Fibroblast of the conjunctiva (primary cell): ENCODE measurements around the gene SCAND1.
"Not testable (repeated sequence)": the region's sequence is repeated elsewhere in the genome, so short reads cannot be mapped to it uniquely, and the experiment has no call there.

Experiments used
- DNase-seq: peaks from one replicate; pipeline ENCODE4 v3.0.0-alpha.2; 2010; ENCODE audit warnings: low read depth

Gene SCAND1

DNA sequence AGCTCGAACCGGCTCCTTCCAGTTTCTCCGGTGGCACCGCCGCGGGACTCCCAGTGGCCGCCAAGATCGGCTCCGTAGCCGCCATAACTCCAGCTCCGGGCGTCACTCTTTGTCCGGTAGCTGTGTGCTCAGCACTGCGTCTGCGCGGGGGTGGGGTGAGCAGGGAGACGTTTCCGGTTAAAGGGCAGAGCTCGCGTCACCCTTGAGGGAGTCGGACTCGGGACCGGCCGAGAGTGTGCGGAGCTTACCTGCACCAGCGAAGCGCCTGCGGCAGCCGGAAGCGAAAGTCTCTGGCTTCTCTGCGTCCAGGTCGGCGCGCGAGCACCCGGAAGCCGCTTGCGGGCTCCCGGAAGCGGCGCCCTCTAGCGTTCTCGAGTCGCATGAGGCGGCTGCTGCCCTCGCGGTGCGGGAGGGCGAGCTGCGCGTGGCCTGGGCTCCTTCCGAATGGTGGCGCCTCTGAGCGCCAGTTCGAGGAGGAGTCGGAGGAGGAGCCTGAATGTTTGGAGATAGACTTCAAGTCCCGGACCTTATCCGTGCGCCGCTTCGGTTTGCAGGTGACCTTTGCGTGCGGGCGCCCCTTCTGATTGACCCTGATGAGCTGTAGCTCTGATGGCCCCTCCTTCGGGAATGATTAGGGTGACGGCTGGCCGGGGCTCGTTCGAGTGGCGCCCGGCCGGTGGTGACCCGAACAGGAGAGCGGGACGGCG, at the start of gene SCAND1:
Gene SCAND1, minus strand, starts transcription at position 303 of the 707 bp plus-strand sequence. Its CDS starts 218 bp downstream, at position 85.
- DNase-seq: peak; percentile 97

DNA sequence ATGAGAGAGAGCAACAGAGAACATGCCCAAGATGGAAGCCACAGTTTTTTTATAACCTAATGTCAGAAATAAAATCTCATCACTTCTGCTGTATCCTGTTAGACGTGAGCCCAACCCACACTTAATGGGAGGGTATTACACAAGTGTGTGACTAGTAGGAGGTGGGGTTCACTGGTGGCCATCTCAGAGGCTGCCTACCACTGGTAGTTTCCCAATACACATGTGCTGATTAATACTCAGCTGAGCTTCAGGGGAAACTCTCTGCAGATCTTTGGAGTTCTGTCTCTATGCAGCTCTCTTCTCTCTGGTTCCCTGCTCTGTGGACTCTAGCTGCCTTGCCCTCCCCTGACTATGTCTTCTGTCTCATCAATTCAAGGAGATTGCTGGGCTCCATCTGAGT, 49.7 kb upstream of the SCAND1 start:
- no peak for DNase-seq

DNA sequence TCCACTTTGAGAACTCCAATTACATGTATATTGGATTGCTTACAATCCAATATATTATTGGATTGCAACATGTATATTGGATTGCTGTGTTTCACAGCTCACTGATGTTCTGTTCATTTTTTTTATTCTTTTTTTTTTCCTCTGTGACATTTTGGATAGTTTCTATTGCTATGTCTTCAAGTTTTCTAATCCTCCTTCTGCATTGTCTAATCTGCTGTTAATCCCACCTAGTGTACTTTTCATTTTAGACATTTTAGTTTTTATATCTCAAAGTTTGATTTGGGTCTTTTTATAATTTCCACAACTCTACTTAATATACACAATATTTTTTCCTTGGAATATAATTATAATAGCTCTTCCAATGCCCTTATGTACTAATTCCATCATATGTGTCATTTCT, 48.6 kb upstream of the SCAND1 start:
- DNase-seq: no peak

DNA sequence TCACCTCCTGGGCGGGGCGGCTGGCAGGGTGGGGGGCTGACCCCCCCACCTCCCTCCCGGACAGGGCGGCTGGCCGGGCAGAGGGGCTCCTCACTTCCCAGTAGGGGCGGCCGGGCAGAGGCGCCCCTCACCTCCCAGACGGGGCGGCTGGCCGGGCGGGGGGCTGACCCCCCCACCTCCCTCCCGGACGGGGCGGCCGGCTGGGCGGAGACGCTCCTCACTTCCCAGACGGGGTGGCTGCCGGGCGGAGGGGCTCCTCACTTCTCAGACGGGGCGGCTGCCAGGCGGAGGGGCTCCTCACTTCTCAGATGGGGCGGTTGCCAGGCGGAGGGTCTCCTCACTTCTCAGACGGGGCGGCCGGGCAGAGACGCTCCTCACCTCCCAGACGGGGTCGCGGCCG, 47.0 kb upstream of the SCAND1 start:
- DNase-seq: not testable (repeated sequence)

DNA sequence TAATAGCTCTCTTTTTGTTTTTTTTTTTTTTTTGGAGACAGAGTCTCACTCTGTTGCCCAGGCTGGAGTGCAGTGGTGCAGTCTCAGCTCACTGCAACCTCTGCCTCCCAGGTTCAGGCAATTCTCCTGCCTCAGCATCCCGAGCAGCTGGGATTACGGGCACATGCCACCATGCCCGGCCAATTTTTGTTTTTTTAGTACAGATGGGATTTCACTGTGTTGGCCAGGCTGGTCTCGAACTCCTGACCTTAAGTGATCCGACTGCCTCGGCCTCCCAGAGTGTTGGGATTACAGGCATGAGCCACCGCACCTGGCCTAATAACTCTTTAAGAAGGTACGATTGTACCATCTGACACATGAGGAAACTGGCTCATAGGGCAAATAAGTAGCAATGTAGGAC, 42.2 kb upstream of the SCAND1 start:
- not testable (repeated sequence) for DNase-seq

DNA sequence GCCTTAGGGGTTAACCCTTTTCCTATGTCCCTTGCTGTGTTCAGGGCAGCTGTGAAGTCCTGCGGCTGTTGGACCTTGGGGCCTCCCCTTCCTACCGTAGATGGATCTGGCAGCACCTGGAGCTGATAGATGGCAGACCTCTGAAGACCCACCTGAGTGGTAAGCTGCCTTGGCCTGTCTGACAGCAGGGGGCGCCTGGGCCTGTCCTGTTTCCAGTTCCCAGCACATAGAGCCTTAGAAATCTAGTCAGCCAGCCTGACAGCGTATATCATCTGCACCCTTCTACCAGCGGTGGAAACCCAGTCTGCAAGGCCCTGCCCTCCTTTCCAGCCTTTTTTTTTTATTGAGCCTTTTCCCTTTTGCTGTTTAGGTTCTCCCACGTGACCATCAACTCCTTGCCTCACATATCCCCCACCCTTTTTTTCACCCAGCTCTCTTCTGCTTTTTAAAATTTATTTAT, 40.7 kb upstream of the SCAND1 start:
- DNase-seq: peak; percentile 68

DNA sequence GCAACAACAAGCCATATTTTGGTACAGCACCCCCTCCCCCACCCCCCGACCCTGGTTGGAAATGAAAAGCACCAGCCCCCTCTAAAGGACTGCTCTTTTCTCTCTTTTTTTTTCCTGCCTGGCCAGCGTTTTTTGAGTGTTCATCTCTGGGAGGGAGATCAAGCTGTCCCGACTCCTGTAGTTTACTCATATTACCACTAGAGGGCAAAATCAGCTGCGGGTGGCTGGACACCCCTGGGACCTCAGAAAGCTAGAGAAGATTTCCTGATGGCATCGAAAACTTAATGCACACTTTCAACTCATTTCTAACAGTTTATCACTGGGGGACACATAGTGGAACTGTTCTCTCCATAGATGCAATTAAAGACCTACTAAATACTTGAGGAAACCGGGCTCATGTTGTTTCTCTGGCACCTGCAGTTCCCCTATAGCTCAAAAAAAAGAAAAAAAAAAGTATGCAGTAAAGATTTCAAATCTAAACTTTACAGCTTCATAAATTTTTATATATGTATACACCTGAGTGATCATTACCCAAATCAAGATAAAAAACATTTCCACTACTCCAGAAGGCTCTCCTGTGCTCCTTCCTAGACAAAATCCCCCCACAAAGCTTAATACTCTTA, 38.5 kb upstream of the SCAND1 start:
- DNase-seq: peak; percentile 26

DNA sequence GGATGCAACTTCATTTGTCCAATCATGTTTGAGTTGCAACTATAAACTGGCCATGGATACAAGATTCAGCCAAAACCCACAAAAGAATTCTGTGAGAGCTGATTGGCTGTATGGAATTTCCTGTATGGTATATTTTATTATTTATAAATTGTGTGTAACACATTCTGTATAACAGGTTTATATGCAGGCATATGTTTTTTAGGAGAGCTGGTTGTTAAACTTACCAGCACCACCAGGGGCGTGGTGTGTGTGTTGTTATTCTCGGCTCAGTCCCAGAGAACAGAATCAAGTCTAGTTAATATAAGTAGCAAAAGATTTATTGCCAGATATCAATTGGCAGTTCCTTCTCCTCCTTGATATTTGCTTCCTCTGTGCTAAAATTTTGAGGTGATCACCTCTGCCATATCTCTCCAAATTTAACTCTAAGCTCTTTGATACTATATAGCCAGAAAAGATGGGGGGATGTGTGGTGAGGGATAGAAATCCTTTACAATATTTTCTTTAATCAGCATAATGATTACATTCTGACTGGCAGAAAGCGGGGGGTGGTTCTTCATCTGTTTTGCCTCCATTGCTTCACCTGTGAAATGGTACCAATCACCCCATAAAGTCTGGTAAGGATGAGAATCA, 37.0 kb upstream of the SCAND1 start:
- peak; percentile 20 for DNase-seq

DNA sequence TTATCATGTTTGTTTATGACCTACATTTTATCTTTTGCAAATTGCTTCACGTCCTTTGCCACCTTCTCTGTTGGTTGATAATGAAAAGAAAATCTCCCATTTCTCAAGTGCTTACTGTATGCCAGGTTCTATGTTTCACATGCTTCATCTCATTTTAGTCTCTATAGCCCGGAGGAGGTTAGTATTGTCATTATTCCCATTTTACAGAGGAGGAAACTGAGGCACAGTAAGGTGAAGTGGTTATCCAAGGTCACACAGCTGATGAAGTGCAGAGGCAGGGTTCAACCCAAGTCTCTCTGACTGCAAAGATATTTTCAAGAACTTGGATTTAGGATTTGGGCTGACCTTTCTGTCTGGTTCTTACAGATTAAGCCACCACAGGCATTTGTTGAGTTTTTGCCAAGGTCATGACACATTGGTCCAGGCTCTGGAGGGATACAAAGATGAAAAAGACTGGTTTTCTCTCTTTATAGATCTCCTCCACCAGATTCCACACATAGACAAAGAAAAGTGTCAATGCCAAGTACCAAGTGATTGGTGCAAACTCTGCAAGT, 34.7 kb upstream of the SCAND1 start:
- no peak for DNase-seq

DNA sequence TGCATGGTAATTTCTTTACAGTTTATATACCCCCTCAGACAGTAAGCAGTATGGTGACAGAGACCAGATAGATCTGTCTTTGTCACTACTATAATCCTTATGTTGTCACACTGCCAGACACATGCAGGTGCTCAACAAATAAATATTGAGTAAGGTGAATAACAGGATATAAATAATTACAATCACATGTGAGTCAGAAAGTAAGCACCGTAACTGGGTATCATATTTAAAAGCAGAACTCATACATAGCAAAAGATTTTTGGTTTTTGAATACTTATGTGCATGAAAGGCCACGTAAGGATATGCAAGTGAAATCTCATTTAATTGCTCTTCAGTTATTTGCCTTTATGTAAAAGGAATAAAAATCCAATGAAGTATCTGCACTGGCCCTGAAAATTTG, 31.5 kb upstream of the SCAND1 start:
- DNase-seq: no peak

DNA sequence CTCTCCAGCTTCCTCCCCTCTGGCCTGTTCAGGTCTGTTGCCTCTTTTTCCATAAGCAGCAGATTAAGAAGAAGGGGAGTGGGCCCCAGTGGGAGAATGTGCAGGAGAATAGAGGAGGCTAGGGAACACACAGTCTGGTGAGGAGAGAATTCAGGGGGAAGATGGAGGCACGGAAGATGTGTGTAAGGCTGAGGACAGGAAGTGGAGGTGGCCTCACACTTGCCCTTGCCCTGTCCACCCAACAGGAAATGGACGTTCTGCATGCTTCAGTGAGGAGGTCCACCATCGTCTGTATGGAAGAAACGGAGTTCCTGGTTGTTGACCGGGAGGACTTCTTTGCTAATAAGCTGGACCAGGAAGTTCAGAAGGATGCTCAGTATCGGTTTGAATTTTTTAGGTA, 30.1 kb upstream of the SCAND1 start:
- DNase-seq: no peak

DNA sequence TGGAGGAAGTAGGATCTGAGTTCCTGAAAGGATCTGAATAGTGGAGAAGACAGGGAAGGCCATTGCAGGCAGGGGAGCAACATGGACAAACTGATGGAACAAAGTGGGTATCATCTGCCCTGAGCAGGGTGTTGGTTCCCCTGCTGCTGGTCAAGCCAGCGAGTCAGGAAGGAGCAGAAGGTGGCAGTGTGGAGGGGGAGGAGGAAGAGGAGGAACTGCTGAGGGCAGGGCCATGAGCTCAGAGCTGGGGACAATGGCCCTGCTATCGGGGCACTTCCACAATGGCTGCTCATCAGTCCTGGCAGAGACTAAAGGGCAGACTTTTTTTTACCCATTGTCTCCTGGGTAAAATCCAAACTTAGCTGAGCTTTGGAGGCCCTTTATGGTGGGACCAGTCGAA, 27.7 kb upstream of the SCAND1 start:
- no peak for DNase-seq

DNA sequence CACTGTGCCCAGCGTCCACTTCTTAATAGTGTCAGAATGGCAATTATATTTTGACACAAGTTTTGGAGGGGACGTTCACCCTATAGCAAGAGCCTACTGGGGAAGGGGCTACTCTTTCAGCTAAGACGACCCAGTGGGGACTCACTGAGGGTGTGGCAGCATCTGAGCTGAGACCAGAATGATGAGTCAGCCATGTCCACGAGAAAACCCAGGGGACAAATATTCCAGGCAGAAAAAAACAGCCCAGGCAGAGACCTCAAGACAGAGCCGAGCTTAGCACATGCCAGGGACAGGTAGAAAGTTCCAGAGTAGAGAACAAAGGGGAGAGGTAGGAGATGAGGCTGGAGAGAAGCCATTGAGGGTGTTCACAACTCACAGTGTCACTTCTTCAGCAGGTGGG, 25.2 kb upstream of the SCAND1 start:
- no peak for DNase-seq

DNA sequence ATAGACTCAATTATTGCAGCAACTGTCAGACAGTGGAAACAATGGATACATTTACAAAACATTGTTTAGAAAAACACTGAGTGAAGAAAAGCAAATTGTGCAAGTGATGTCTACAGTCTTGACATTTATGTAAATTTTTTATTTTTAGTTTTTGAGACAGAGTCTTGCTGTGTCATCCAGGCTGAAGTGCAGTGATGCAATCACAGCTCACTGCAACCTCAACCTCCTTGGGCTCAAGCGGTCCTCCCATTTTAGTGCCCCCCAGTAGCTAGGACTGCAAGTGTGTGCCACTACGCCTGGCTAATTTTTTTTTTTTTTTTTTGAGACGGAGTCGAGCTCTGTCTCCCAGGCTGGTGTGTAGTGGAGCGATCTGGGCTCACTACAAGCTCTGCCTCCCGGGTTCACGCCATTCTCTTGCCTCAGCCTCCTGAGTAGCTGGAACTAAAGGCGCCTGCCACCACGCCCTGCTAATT, 23.8 kb upstream of the SCAND1 start:
- DNase-seq: no peak

DNA sequence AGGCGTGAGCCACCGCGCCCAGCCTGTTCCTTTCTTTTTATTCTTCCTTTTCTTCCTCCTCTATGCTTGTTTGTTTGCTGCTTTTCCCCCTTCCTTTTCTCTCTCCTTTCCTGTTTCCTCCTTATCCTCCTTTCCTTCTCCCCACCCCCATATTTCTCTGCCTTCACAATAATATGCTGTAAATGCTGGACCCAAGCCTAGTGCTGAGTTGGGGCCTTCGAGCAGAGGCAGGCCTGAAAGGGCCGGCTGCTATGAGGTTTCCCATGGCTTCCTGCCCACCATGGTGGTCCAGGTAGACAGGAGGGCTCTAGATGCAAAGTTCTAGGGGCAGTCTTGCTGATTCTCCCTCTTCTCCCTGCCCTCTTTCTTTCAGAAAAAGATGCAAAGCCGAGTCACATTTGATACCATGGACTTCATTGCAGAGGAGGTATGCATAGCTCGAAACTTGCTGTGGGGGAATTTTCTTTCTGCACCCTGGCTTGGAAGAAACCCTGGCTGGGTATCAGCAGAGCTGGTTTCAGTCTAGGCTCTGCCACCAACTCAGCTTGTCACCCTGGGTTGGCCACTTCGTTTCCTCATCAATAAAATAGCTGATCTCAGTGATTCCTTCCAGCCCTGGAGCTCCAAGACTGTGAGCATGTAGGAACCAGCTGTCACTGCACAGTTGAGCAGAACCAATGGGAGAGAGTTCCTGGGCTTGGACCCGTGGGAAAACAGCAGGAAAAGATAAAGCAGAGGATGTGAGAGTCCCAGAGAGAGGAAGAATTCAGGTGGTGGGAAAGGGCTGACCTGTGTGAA, 21.5 kb upstream of the SCAND1 start:
- no peak for DNase-seq

DNA sequence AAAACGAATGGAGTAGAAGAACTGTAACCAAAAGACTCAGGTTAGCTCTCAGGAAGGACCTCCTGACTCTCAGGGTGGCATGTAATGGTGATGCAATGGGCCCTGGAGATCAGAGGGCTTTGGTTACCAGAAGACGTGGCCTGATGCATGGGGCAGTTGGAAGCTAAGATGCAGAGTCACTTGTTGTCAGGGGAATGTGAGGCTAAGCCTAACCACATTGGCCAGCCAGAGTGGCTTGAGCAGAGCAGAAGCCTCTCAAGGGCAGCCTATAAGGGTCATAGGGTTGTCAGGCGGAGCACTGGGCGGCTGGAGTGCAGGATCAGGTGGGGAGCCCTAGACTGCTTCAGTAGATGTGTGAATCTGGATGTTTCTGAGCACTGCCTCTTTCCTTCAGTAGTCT, 20.0 kb upstream of the SCAND1 start:
- DNase-seq: no peak

DNA sequence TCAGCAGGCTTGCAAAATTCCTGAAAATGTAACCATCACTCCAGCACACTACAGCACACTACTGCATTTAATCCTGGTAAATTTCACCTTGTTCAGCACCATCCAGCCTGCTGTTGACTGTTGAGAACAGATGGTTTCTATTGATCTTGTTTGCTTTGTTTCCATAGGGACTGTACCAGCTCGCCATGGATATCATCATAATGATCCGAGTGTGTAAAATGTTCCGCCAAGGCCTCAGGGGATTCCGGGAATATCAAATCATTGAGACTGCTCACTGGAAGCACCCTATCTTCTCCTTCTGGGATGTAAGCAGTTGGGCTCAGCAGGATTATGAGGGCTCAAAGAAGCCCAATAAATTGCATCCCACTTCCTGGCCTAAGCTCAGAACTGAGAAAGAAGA, 18.2 kb upstream of the SCAND1 start:
- peak; percentile 18 for DNase-seq

DNA sequence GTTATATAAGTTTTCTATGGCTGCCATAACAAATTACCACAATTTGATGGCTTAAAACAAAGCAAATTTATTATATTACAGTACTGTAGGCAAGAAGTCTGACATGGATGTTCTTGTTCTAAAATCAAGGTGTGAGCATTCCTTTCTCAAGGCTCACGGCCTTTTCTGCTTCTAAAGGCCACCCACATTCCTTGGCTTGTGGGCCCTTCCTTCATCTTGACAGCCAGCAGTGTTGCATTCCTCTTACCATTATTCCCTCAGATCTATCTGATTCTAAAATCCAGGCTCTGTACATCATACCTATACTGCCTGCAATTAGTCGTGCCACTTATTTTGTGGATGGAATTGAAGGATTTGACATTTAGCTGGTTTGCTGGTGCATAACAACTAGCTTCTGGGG, 17.7 kb upstream of the SCAND1 start:
- DNase-seq: no peak

DNA sequence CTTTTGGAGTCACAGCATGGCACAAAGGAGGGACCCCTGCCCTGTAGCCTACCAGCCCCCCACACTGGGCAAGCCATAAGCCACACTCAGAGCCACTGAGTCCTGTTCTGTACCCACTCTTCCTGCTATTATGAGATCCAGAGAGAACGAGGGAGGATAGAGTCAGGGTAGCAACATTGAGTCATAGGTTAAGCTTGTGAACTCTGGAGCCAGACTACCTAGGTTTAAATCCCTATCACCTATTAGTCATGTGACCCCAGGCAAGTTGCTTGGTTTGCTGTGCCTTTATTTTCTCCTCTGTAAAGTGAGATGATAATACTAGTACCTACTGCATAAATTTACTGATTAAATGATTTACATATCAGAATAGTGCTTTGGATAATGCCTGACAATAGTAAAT, 14.6 kb upstream of the SCAND1 start:
- no peak for DNase-seq

DNA sequence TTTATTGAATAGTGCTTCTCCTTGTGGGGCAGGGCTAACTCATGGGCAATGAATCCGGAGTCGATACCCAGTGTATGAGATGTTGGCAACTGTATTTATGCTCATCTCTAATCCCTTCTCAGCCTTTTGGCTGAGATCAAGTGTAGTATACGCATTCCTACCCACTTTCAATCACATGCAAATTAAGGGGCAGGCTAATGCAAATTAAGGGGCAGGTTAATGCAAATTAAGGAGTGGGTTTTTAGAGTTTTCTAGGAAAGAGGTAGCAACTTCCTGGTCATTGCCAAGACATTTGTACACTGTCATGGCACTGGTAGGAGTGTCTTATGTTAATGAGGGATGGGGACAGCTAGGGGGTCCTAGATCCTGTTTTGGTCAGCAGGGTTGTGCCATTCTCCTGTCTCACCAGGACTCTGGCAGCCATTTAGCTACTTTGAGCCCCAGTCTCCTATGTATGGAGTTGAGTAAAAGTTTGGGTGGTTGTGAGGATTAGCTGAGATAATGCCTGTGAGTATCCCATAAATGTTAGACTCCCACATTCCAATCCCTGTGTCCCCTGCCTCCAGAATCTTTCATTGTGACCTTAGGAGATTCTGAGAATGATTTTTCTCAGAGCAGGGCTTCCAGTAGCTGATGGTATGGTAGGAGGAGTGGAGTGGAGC, 13.8 kb upstream of the SCAND1 start, which contains the start of gene CNBD2:
Gene CNBD2, plus strand, starts transcription at position 612 of the 662 bp plus-strand sequence. CDS start 173 bp downstream, outside the sequence.
- DNase-seq: no peak

DNA sequence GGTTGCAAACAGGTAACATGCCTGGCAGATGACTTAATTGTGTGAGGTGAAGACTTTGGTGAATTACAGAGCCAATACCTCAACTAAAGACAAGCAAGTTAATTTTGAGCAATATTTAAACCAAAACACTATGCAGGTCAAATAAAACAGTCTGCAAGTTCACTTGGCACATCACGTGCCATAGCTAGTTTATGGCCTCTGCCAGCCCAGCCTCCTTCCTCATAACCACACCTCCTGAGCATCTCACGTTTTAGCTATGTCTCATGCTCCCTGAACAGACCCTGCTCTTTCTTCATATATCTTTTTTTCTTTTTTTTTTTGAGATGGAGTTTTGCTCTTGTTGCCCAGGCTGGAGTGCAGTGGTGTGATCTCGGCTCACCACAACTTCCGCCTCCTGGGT, 9.6 kb upstream of the SCAND1 start:
- DNase-seq: no peak
